Astrocyte of the cerebellum (primary cell): ENCODE results near the gene CDR2.
A peak's percentile ranks its signal among the peaks of the same experiment; 100 is the strongest.
"Not testable (repeated sequence)": the region's sequence is repeated elsewhere in the genome, so short reads cannot be mapped to it uniquely, and the experiment has no call there.

ENCODE experiments used
- DNase-seq: peaks from one replicate; pipeline ENCODE4 v3.0.0-alpha.2; 2011; ENCODE audit warnings: low read depth
- H3K4me3 ChIP-seq: 2 replicates; pipeline ENCODE4 v1.5.1; 2011; ENCODE audit warnings: mild to moderate bottlenecking, low read depth, low read length, moderate library complexity
- in situ Hi-C: cut with HindIII; loops from 2 replicates; pipeline ENCODE4 v1.10.0; 2017; ENCODE audit warnings: low sequenced_read_pairs
- TF ChIP-seq, protein P1 (sequence below): IDR thresholded peaks from 2 replicates; pipeline ENCODE4 v1.5.1; 2012; ENCODE audit warnings: low read length, low read depth, moderate library complexity, mild to moderate bottlenecking; ENCODE audit errors: missing control alignments

CDR2 gene

DNA sequence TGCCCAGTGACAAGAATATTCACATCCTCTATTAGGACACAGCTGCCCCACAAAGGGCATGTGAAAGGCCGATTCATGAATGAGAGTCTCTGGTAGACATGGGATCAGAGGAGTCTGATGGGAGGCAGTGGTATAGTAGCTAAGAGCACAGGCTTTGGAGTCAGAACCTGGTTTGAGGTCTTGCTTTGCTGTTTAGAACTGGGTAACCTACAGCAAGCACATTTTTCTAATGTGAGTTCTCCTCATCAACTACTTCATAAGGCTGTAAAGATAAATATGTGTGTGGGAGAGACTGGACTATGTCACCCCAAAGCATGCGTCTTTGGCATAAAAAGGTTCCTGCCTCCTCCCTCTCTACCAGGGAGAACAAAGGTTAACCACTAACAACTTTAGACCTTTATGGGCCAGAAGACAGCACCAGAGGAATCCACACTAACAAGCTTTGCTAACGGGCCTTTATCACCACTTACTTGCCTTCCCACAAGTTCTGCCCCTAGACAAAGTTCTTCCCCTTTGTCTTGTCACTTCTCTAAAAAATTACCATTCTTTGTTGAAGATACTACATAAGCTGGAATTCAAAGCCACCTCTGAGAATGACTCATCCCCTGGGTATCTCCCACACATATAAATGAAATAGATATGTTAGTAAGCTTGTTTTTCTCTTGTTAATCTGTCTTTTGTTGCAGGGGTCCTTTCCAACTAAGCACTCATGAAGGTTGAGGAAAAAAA lies 21.1 kb downstream of the CDR2 start:
- TF ChIP-seq, protein P1, sequence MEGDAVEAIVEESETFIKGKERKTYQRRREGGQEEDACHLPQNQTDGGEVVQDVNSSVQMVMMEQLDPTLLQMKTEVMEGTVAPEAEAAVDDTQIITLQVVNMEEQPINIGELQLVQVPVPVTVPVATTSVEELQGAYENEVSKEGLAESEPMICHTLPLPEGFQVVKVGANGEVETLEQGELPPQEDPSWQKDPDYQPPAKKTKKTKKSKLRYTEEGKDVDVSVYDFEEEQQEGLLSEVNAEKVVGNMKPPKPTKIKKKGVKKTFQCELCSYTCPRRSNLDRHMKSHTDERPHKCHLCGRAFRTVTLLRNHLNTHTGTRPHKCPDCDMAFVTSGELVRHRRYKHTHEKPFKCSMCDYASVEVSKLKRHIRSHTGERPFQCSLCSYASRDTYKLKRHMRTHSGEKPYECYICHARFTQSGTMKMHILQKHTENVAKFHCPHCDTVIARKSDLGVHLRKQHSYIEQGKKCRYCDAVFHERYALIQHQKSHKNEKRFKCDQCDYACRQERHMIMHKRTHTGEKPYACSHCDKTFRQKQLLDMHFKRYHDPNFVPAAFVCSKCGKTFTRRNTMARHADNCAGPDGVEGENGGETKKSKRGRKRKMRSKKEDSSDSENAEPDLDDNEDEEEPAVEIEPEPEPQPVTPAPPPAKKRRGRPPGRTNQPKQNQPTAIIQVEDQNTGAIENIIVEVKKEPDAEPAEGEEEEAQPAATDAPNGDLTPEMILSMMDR: no peak
- peak; percentile 67 for DNase-seq
- no peak overlapping the region for H3K4me3 ChIP-seq
- in situ Hi-C loops: no loop called here

DNA sequence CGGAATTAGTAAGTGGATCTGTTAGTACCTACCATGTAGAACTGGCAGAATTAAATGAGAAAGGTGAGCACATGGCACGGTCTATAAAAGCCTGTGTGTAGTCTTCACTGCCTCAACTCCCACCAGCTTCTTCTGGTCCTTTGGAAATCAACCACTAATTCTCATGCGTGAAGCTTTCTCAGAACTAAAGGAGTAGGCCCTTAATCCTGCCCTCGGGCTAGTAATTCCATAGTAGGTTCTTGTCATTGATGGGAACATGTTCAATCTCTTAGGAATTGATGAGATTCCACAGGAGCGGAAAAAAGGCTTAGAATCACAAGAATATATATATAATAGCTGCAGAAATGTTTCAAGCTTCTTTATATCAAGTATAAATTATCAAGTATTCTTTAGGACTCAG lies 21.7 kb downstream of the CDR2 start:
- no peak for DNase-seq
- TF ChIP-seq, protein P1: no peak
- in situ Hi-C loops: no loop called here
- H3K4me3 ChIP-seq: no peak overlapping the region

DNA sequence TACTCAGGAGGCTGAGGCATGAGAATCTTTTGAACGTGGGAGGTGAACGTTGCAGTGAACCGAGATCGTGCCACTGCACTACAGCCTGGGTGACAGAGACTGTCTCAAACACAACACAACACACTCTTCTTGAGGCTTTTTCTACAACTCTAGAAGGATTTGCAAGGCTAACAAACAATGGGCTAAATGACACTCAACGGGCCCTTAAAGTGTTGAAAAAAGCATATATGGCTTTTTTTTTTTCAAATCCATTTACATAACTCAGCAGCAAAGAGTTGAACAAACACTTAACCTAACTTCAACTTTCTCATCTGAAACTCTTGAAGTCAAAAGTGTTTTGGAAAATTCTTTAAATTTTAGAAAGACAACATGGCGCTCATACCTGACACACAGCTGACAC lies 22.3 kb downstream of the CDR2 start:
- in situ Hi-C loops: no loop called here
- no peak for DNase-seq
- H3K4me3 ChIP-seq: no peak overlapping the region
- TF ChIP-seq, protein P1: no peak

DNA sequence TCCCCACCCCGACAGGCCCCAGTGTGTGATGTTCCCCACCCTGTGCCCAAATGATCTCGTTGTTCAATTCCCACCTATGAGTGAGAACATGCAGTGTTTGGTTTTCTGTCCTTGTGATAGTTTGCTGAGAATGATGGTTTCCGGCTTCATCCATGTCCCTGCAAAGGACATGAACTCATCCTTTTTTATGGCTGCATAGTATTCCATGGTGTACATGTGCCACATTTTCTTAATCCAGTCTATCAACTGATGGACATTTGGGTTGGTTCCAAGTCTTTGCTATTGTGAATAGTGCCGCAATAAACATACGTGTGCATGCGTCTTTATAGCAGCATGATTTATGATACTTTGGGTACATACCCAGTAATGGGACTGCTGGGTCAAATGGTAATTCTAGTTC lies 23.4 kb downstream of the CDR2 start:
- DNase-seq, in situ Hi-C loops: not testable (repeated sequence)

DNA sequence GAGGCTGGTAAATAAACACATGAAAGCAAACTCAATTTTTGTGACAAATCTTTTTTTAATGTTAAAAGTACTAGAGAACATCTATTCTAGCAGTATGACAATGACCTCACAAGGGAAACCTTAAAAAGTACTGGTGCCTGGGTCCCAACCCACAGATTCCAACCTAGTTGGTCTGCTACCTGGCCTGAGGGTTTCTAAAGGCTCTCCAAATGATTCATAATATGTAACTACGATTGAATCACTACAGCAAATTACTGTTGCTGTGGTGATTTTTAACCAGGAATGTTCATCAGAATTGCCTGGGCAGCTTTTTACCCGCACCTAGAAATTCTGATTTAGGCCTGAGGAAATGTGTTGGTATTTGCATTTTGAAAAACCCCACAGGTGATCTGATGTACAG lies 26.1 kb downstream of the CDR2 start:
- TF ChIP-seq, protein P1: no peak
- H3K4me3 ChIP-seq: no peak overlapping the region
- in situ Hi-C loops: no loop called here
- DNase-seq: no peak

More for the DNA sequence above, 23.4 kb downstream of the CDR2 start:
- not testable (repeated sequence) for H3K4me3 ChIP-seq

DNA sequence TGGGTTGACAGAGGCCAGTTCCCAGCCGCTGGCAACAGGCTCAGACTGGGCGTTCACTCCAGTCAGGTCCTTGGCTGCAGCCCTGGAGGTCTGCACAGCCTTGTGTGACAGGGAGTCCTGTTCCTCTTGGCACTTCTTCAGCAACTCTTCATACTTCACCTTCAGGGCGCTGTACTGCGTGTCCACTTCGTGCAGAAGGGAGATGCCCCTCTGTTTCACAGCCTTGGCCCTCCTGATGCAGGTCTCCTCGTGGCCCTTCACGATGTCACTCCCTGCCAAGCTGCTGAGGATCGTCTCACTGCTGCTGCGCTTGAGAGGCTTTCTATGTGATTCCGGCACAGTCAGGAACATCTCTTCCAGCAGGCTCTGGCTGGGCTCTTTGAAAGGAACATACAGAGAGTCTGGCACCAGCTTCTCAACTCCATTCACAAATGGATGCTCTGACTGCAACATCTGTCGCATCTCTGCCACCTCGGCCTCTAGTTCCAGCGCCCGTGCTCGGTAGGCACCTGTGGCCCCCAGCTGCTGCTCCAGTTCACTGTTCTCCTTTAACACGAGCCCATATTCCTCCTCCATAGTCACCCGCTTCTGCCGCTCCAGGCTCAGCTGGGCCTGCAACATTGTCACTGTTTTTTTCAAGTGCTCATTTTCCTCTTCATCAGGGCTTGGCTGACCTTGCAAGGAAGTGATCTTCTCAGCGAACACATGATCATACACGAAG lies 27.2 kb downstream of the CDR2 start:
- no peak overlapping the region for H3K4me3 ChIP-seq
- TF ChIP-seq, protein P1: no peak
- no peak for DNase-seq
- in situ Hi-C loops: no loop called here

DNA sequence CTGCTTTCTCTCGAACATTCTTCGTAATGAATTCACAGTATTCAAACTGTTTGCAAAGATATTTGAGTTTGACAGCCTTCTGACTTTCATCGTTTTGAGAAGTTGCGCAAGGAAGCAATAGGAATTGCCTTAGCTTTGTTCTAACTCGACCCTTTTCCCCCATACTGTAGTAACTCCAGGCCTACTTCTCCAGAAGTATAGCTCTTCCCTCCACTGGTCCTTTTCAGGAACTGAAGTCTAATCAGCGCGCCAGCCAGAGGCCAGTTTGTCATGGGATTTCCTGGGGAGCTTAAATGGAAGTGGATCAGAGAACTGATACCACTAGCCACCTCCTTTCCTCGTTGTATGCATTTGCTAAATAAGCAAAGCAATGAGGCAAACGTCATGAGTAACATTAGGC lies 27.9 kb downstream of the CDR2 start:
- in situ Hi-C loops: no loop called here
- TF ChIP-seq, protein P1: no peak
- DNase-seq: no peak
- no peak overlapping the region for H3K4me3 ChIP-seq
